ENCODE results near the gene SORCS3. TPM values are rescaled to one million over a fixed set of nuclear protein-coding genes. Genes with fewer than 3 reads are reported as not detected.
"Not testable (repeated sequence)": the region's sequence is repeated elsewhere in the genome, so short reads cannot be mapped to it uniquely, and the experiment has no call there.

Gene SORCS3
- polyA plus RNA-seq, 6 donors from 2014 or later = not detected

- Mint-ChIP-seq H3K9me3 (peaks cover 0 to 8% (median 3%) of the 10 kb centered on the region in 7 donors), H3K27ac (no peak overlapping the region), H3K4me1 (no peaks in the 10 kb centered on the region), H3K36me3 (no peaks in the 10 kb centered on the region), H3K27me3 (peaks cover 32 to 42% (median 40%) of the 10 kb centered on the region in 3 donors), H3K4me3 (no peak overlapping the region)
- ATAC-seq (ENCODE audit: low read depth in 2 of 2) = no peak
- no peak for DNase-seq
Measured at GRCh38 chr10:104686829-104687228, 45.7 kb downstream of the SORCS3 start.

- Mint-ChIP-seq H3K9me3 (peaks cover 0 to 8% (median 3%) of the 10 kb centered on the region in 7 donors), H3K36me3 (no peaks in the 10 kb centered on the region), H3K27me3 (peaks cover 31 to 45% (median 36%) of the 10 kb centered on the region in 3 donors), H3K4me1 (no peaks in the 10 kb centered on the region), H3K27ac (no peak overlapping the region), H3K4me3 (no peak overlapping the region)
- DNase-seq (no peak), ATAC-seq (ENCODE audit: low read depth in 2 of 2) (no peak)
Measured at GRCh38 chr10:104688251-104689042, 47.4 kb downstream of the SORCS3 start.

- peak overlapping the region in 1 of 8 donors; percentile 61 for H3K4me3 Mint-ChIP-seq
- no peak for ATAC-seq (ENCODE audit: low read depth in 2 of 2)
- H3K4me1 Mint-ChIP-seq = no peaks in the 10 kb centered on the region
- DNase-seq = no peak
- no peak overlapping the region for H3K27ac Mint-ChIP-seq
- H3K27me3 Mint-ChIP-seq = peaks cover 25 to 45% (median 36%) of the 10 kb centered on the region in 3 donors
- H3K9me3 Mint-ChIP-seq = peaks cover 0 to 8% (median 3%) of the 10 kb centered on the region in 7 donors
- H3K36me3 Mint-ChIP-seq = no peaks in the 10 kb centered on the region
Measured at GRCh38 chr10:104689105-104689504, 48.0 kb downstream of the SORCS3 start.

GRCh38 chr10:104689547-104689946 lies 48.5 kb downstream of the SORCS3 start:
- Mint-ChIP-seq H3K4me1 (no peaks in the 10 kb centered on the region), H3K4me3 (no peak overlapping the region), H3K27me3 (peaks cover 25 to 45% (median 36%) of the 10 kb centered on the region in 3 donors), H3K27ac (no peak overlapping the region), H3K9me3 (peaks cover 0 to 8% (median 3%) of the 10 kb centered on the region in 7 donors), H3K36me3 (no peaks in the 10 kb centered on the region)
- no peak for ATAC-seq (ENCODE audit: low read depth in 2 of 2)
- no peak for DNase-seq

GRCh38 chr10:104690101-104690500 lies 49.0 kb downstream of the SORCS3 start:
- no peak for ATAC-seq (ENCODE audit: low read depth in 2 of 2)
- Mint-ChIP-seq H3K27ac (peak overlapping the region in 1 of 6 donors; percentile 30), H3K27me3 (peaks cover 22 to 45% (median 36%) of the 10 kb centered on the region in 3 donors), H3K9me3 (peaks cover 0 to 8% (median 3%) of the 10 kb centered on the region in 7 donors), H3K4me1 (no peaks in the 10 kb centered on the region), H3K36me3 (no peaks in the 10 kb centered on the region), H3K4me3 (no peak overlapping the region)
- no peak for DNase-seq

GRCh38 chr10:104690959-104691358 lies 49.9 kb downstream of the SORCS3 start:
- no peak for ATAC-seq (ENCODE audit: low read depth in 2 of 2)
- H3K27ac Mint-ChIP-seq = no peak overlapping the region
- no peak for DNase-seq
- no peaks in the 10 kb centered on the region for H3K36me3 Mint-ChIP-seq
- peaks cover 20 to 41% (median 36%) of the 10 kb centered on the region in 3 donors for H3K27me3 Mint-ChIP-seq
- H3K4me3 Mint-ChIP-seq = no peak overlapping the region
- peaks cover 0 to 8% (median 3%) of the 10 kb centered on the region in 7 donors for H3K9me3 Mint-ChIP-seq
- H3K4me1 Mint-ChIP-seq = no peaks in the 10 kb centered on the region

GRCh38 chr10:104694074-104694473 lies 53.0 kb downstream of the SORCS3 start:
- no peak for DNase-seq
- no peak overlapping the region for H3K27ac Mint-ChIP-seq
- ATAC-seq (ENCODE audit: low read depth in 2 of 2) = no peak
- peaks cover 0 to 5% (median 1%) of the 10 kb centered on the region in 7 donors for H3K9me3 Mint-ChIP-seq
- no peaks in the 10 kb centered on the region for H3K4me1 Mint-ChIP-seq
- peaks cover 14 to 18% (median 18%) of the 10 kb centered on the region in 3 donors for H3K27me3 Mint-ChIP-seq
- H3K36me3 Mint-ChIP-seq = no peaks in the 10 kb centered on the region
- H3K4me3 Mint-ChIP-seq = no peak overlapping the region

GRCh38 chr10:104703262-104703661 lies 62.2 kb downstream of the SORCS3 start:
- not testable (repeated sequence) for DNase-seq; H3K27me3 Mint-ChIP-seq; H3K4me1 Mint-ChIP-seq; H3K27ac Mint-ChIP-seq; H3K9me3 Mint-ChIP-seq; H3K4me3 Mint-ChIP-seq; ATAC-seq (ENCODE audit: low read depth in 2 of 2); H3K36me3 Mint-ChIP-seq

- Mint-ChIP-seq H3K9me3 (peaks cover 0 to 1% (median 0%) of the 10 kb centered on the region in 7 donors), H3K27ac (no peak overlapping the region), H3K4me1 (no peaks in the 10 kb centered on the region), H3K4me3 (no peak overlapping the region), H3K36me3 (no peaks in the 10 kb centered on the region), H3K27me3 (peaks cover 0 to 6% (median 4%) of the 10 kb centered on the region in 3 donors)
- ATAC-seq (ENCODE audit: low read depth in 2 of 2) = no peak
- no peak for DNase-seq
Measured at GRCh38 chr10:104706886-104707285, 65.8 kb downstream of the SORCS3 start.

- peaks cover 0 to 11% (median 10%) of the 10 kb centered on the region in 3 donors for H3K27me3 Mint-ChIP-seq
- H3K27ac Mint-ChIP-seq = no peak overlapping the region
- H3K36me3 Mint-ChIP-seq = no peaks in the 10 kb centered on the region
- no peaks in the 10 kb centered on the region for H3K4me1 Mint-ChIP-seq
- H3K9me3 Mint-ChIP-seq = peaks cover 0 to 1% (median 0%) of the 10 kb centered on the region in 7 donors
- no peak for DNase-seq
- H3K4me3 Mint-ChIP-seq = no peak overlapping the region
- ATAC-seq (ENCODE audit: low read depth in 2 of 2) = no peak
Measured at GRCh38 chr10:104707602-104708459, 66.7 kb downstream of the SORCS3 start.

- peaks cover 15 to 29% (median 17%) of the 10 kb centered on the region in 3 donors for H3K27me3 Mint-ChIP-seq
- no peaks in the 10 kb centered on the region for H3K4me1 Mint-ChIP-seq
- DNase-seq (no peak), ATAC-seq (ENCODE audit: low read depth in 2 of 2) (no peak)
- no peak overlapping the region for H3K27ac Mint-ChIP-seq
- H3K9me3 Mint-ChIP-seq = peaks cover 0 to 4% (median 0%) of the 10 kb centered on the region in 7 donors
- peak overlapping the region in 1 of 8 donors; percentile 5 for H3K4me3 Mint-ChIP-seq
- H3K36me3 Mint-ChIP-seq = no peaks in the 10 kb centered on the region
Measured at GRCh38 chr10:104711302-104711721, 70.2 kb downstream of the SORCS3 start.

- H3K4me3 Mint-ChIP-seq; H3K9me3 Mint-ChIP-seq; ATAC-seq (ENCODE audit: low read depth in 2 of 2); DNase-seq; H3K27ac Mint-ChIP-seq; H3K27me3 Mint-ChIP-seq; H3K4me1 Mint-ChIP-seq; H3K36me3 Mint-ChIP-seq: not testable (repeated sequence)
Measured at GRCh38 chr10:104730593-104730992, 89.5 kb downstream of the SORCS3 start.

GRCh38 chr10:104731192-104731591 lies 90.1 kb downstream of the SORCS3 start:
- no peak overlapping the region for H3K4me3 Mint-ChIP-seq
- DNase-seq = no peak
- no peaks in the 10 kb centered on the region for H3K4me1 Mint-ChIP-seq
- no peaks in the 10 kb centered on the region for H3K36me3 Mint-ChIP-seq
- H3K27me3 Mint-ChIP-seq = peaks cover 7 to 13% (median 8%) of the 10 kb centered on the region in 3 donors
- H3K27ac Mint-ChIP-seq = no peak overlapping the region
- peaks cover 0 to 7% (median 3%) of the 10 kb centered on the region in 7 donors for H3K9me3 Mint-ChIP-seq
- ATAC-seq (ENCODE audit: low read depth in 2 of 2) = no peak
